Body of pancreas (tissue), 4 donors: Measurements from ENCODE around the gene PIK3IP1.

Experiments
- POLR2A ChIP-seq, 3 donors: fragments of 450-650 bp; IDR thresholded peaks; one replicate each; pipeline ENCODE4 v1.6.1; 2016; ENCODE audit warnings: antibody characterized with exemption in 3 of 3, mild to moderate bottlenecking in 2 of 3
- TF ChIP-seq, protein P1 (sequence below), 7 experiments: fragments of 450-650 bp in 4 of 7; fragments of 200-600 bp in 3 of 7; sonication (generic) in 3 of 7; IDR thresholded peaks; one replicate each; pipeline ENCODE4 v1.5.1; 2016 to 2019; ENCODE audit warnings: antibody characterized with exemption in 7 of 7

GRCh38 chr22:31271026-31271425 is 21.3 kb downstream of the PIK3IP1 start:
- TF ChIP-seq, protein P1, sequence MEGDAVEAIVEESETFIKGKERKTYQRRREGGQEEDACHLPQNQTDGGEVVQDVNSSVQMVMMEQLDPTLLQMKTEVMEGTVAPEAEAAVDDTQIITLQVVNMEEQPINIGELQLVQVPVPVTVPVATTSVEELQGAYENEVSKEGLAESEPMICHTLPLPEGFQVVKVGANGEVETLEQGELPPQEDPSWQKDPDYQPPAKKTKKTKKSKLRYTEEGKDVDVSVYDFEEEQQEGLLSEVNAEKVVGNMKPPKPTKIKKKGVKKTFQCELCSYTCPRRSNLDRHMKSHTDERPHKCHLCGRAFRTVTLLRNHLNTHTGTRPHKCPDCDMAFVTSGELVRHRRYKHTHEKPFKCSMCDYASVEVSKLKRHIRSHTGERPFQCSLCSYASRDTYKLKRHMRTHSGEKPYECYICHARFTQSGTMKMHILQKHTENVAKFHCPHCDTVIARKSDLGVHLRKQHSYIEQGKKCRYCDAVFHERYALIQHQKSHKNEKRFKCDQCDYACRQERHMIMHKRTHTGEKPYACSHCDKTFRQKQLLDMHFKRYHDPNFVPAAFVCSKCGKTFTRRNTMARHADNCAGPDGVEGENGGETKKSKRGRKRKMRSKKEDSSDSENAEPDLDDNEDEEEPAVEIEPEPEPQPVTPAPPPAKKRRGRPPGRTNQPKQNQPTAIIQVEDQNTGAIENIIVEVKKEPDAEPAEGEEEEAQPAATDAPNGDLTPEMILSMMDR (IDR thresholded peaks at IDR 0.05), result no peak
- TF ChIP-seq POLR2A (IDR thresholded peaks at IDR 0.05), result no peak
